ENCODE measurements around the gene SLC26A11.
"Not testable (repeated sequence)": the region's sequence is repeated elsewhere in the genome, so short reads cannot be mapped to it uniquely, and the experiment has no call there.

Gene SLC26A11

DNA sequence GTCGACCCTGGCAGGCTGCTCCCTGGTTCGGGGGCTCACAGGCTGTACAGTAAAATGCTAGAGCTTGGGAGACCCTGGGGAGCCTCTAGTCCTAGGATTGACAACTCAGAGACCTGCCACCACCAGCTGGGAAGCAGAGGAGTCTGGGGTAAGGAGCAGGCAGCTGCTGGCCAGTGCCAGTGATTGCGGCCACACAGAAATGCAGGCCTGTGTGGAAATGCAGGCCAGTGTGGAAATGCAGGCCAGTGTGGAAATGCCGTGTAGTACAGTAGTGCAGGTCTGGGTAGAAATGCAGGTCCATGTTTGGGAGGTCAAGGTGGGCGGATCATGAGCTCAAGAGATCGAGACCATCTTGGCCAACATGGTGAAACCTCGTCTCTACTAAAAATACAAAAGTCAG is 23.6 kb upstream of the SLC26A11 start:
- no peak for DNase-seq

DNA sequence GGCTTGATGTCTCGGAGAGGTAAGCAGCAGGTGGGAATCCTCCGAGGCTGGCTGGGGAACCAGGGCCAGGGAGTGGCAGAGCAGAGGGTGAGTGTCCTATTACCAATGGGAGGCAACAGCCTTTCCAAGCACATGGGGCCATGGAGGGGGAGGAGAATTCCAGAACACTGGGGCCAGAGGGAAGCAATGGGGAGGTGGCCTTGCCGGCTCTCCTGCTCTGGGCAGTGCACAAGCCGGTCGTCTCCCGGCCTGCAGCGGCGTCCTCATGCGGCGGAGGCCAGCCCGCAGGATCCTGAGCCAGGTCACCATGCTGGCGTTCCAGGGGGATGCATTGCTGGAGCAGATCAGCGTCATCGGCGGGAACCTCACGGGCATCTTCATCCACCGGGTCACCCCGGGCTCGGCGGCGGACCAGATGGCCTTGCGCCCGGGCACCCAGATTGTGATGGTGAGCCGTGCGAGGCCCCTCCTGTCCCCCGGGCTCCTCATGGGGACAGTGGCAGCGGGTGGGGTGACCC is 22.0 kb upstream of the SLC26A11 start:
- DNase-seq: no peak

DNA sequence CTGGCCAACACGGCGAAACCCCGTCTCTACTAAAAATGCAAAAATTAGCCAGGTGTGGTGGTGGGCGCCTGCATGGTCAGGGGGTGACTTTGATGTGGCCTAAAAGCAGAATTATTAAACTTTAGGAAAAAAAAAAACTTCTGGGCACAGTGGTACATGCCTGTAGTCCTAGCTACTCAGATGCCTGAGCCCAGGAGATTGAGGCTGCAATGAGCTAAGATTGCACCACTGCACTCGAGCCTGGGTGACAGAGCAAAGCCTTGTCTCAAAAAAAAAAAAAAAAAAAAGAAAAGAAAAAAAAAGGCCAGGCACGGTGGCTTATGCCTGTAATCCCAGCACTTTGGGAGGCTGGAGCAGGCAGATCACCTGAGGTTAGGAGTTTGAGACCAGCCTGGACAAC is 20.9 kb upstream of the SLC26A11 start:
- not testable (repeated sequence) for DNase-seq

DNA sequence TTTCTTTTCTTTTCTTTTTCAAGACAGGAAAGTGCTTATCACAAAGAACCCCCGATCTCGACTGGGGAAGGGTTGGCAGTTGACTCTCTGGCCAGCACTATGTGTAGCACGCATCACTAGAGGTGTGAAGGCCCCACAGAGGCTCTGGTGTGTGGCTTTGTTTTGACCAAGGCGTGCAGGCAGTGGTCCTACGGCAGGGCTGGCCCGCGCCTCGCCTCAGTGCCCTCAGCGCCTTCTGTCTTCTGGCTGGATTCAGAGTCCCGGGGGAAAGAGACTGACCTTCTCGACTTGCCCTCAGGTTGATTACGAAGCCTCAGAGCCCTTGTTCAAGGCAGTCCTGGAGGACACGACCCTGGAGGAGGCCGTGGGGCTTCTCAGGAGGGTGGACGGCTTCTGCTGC is 18.8 kb upstream of the SLC26A11 start:
- DNase-seq: no peak

GRCh38 chr17:80202197-80202596 is 18.0 kb upstream of the SLC26A11 start:
- no peak for DNase-seq

DNA sequence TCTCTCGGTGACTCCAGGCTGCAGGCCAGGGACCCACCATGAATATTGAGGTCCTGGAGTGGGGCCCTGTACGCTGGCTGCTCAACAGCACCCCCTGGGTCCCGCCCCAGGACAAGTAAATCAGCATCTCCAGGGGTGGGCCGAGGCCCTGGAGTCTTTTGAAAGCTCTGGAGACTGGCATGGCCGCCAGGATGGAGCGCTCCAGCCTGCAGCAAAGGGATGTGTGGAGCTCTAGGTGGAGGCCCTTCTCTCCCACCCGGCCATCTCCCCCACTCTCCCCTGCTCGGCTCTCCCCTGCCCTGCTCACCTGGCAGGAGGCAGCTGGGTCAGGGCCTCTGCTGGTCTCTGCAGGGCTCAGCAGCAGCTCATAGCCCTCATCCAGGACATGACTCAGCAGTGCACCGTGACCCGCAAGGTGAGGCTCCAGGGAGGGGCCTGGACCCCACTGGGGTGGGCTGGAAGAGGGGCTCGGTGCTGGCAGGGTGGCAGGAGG is 16.7 kb upstream of the SLC26A11 start:
- DNase-seq: no peak

GRCh38 chr17:80204626-80205468 is 15.4 kb upstream of the SLC26A11 start:
- no peak for DNase-seq

GRCh38 chr17:80205811-80206210 is 14.4 kb upstream of the SLC26A11 start:
- DNase-seq: no peak

DNA sequence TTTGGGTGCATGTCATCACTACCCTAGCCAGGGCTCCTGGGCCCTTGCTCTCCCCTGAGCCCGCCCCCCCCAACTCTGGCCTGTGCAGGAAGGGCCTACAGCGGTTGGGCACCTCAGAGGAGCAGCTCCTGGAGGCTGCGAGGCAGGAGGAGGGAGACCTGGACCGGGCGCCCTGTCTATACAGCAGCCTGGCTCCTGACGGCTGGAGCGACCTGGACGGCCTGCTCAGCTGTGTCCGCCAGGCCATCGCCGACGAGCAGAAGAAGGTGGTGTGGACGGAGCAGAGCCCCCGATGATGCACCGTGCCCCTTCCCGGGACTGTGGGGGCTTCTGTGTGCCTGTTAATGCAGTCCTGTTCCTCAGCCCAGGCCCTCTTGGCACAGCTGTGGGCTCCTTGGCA is 12.2 kb upstream of the SLC26A11 start:
- no peak for DNase-seq

- DNase-seq: no peak
Measured at GRCh38 chr17:80209765-80210164, 10.5 kb upstream of the SLC26A11 start.

DNA sequence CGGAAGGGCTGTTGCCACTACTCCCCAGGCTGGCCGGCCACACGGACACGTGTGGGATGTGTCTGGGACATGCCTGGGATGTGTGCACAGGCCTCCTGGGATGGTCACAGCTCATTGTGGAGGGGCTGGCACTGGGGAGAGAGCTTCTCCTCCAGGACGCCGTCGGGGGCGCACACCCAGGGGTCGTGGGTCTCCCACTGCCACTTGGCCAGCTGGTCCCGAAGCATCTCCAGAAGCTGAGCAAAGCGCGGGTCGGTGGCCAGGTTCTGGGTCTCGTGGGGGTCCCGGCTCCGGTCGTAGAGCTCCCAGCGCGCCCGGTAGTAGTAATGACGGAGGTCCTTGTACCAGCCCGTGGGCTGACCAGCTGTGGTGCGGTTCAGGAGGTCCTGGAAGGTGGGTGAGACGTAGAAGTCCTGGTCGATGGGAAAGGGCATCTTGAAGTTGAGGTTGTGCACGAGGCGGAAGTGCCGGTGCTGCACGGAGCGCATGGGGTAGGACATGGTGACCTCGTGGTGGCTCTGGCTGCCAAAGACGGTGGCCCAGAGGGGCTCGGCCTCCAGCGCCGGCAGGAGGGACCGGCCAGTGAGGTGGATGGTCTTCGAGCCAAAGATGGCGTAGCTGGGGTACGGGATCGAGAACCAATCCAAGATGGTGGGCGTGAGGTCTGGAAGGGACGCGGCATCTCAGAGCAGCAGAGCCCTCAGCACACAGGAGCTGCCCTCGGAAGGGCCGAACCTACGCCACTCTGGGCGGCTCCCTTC is 9.7 kb upstream of the SLC26A11 start:
- DNase-seq: no peak

DNA sequence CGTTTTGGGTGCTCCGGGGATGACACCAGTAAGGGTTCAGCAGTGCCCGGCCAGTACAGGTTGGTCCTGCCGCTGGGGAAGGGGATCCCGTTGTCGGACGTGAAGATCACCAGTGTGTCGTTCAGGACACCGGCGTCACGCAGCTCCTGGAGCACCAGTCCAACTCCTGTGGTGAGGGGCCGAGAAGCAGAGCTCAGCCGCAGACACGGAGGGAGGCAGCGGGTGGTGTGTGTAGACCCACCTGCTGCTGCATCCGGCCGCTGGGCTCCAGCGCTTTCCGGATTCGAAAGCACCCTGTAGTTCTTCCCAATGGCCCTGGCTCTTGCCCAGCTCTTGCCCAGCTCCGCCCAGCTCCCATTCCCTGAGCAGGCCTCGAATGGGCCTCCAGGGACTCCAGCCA is 8.1 kb upstream of the SLC26A11 start:
- DNase-seq: no peak

- DNase-seq: no peak
Measured at GRCh38 chr17:80212511-80212910, 7.7 kb upstream of the SLC26A11 start.

GRCh38 chr17:80212962-80213642 is 7.1 kb upstream of the SLC26A11 start:
- DNase-seq: no peak

GRCh38 chr17:80213643-80213975 is 6.6 kb upstream of the SLC26A11 start:
- no peak for DNase-seq

- no peak for DNase-seq
Measured at GRCh38 chr17:80214012-80214877, 6.0 kb upstream of the SLC26A11 start.

DNA sequence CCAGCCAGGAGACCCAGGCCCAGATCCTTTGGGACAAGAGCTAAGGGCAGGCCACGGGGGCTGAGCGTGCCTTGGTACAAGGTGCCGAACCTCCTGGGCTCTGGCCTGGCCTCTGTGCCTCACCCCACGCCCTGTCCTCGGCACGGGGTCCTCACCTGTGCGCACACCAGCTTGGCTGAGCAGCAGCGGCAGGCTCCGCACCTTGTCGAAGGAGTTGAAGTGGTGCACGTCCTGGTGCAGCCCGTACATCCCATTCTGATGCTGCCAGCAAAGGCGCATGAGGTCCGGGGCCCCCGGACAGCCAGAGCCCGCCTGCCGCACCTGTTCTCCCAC is 5.4 kb upstream of the SLC26A11 start:
- no peak for DNase-seq

- DNase-seq: no peak
Measured at GRCh38 chr17:80216473-80217456, 3.5 kb upstream of the SLC26A11 start.

GRCh38 chr17:80217703-80218362 is 2.4 kb upstream of the SLC26A11 start:
- no peak for DNase-seq

- no peak for DNase-seq
Measured at GRCh38 chr17:80218391-80218790, 1.8 kb upstream of the SLC26A11 start.
